Activated CD4-positive, alpha-beta memory T cell treated with anti-CD3 and anti-CD28 coated beads for 36 hours (primary cell): ENCODE measurements around the gene SON. TPM values are rescaled to one million over a fixed set of nuclear protein-coding genes. Genes with fewer than 3 reads are reported as not detected.

ENCODE experiments used
- CTCF ChIA-PET: fragments of 350-600 bp; sonication (Branson Sonifier 250); formaldehyde crosslinking; loops from one replicate; lab custom pipeline; 2021; ENCODE audit warnings: antibody characterized with exemption, inconsistent platforms; lab: Charles Lee
- POLR2A ChIA-PET: fragments of 350-600 bp; sonication (Branson Sonifier 250); formaldehyde crosslinking; loops from one replicate; lab custom pipeline; 2021; ENCODE audit warnings: antibody characterized with exemption; lab: Charles Lee
- DNase-seq: peaks from one replicate; pipeline ENCODE4 v3.0.0-alpha.2; 2020
- H3K27ac Mint-ChIP-seq: one replicate; pipeline ENCODE4 v1.8.0; 2021; ENCODE audit warnings: mixed read lengths
- H3K27me3 Mint-ChIP-seq: one replicate; pipeline ENCODE4 v1.8.0; 2021; ENCODE audit warnings: mixed read lengths
- H3K36me3 Mint-ChIP-seq: one replicate; pipeline ENCODE4 v1.8.0; 2021; ENCODE audit warnings: mixed read lengths
- H3K4me1 Mint-ChIP-seq: one replicate; pipeline ENCODE4 v1.8.0; 2021; ENCODE audit warnings: low read depth, mixed read lengths
- H3K4me3 Mint-ChIP-seq: one replicate; pipeline ENCODE4 v1.8.0; 2021; ENCODE audit warnings: mild to moderate bottlenecking, mixed read lengths
- H3K9me3 Mint-ChIP-seq: one replicate; pipeline ENCODE4 v1.8.0; 2021; ENCODE audit warnings: mixed read lengths
- intact Hi-C: fragments of 100-400 bp; cut with micrococcal nuclease; formaldehyde crosslinking; loops from one replicate; pipeline ENCODE4 v1.15.1; 2023
- total RNA-seq, 2 experiments: library from RNA; stranded (reverse); gene quantifications; one replicate each; pipeline ENCODE4 v1.2.3, GENCODE V29; 2021

The SON gene
- total RNA-seq, 2 experiments from 2014 or later: 270 to 279 TPM

DNA sequence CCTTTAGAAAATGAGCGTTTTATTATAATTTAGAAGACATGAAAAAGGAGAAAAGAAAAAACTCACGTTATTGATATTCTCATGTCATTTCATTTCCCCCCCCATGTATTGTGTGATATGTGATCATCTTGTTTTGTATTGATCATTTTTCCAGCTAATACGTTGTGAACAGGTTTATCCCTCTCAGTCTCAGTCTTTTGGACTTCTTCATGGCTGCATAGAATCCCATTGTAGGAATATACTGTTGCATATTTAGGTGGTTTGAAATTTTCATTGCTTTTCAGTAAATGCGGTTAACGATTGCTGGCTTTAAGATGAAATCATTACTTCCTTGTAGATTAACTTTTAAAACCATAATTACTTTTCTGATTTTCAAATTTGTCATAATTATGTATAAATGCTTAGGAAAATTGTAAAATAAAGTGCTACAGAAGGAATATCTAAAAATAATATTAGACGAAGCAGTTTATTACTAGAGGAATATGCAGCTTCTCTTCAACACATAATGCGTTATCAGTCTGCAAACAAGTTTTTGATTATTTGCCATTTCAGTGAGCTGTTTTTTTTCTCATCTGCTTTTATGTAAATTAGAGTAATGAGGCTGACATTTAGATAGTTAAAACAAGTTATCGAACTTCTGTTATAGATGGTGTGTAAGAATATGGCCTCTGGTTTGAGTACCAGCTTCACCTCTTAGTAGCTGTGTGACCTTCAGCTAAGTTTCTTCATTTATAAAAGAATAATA, 1.8 kb downstream of the SON start:
- POLR2A ChIA-PET: interaction anchor here (0.6 to 3.0 kb wide), 3 partner anchors 35 to 90 kb away, joined by 3 to 16 read pairs (median 4); partner anchors contain the start of gene DONSON
- Mint-ChIP-seq H3K4me3 (peak overlapping the region; percentile 96), H3K36me3 (peaks cover 44% of the 10 kb centered on the region), H3K27ac (peak overlapping the region; percentile 100), H3K4me1 (peaks cover 32% of the 10 kb centered on the region), H3K9me3 (no peaks in the 10 kb centered on the region), H3K27me3 (no peaks in the 10 kb centered on the region)
- intact Hi-C loops: loop anchor here (5.0 to 10.0 kb wide), 4 partner anchors 63 to 1070 kb away; partner anchors contain the start of genes ATP5PO, IL10RB and RCAN1
- CTCF ChIA-PET: interaction anchor here (1.1 to 2.7 kb wide), 6 partner anchors 12 to 183 kb away, joined by 4 to 29 read pairs (median 6); partner anchors contain the start of genes DONSON and TMEM50B
- DNase-seq: no peak

GRCh38 chr21:33546086-33546485, 3.2 kb downstream of the SON start:
- no peak overlapping the region for H3K4me3 Mint-ChIP-seq
- H3K27ac Mint-ChIP-seq: no peak overlapping the region

GRCh38 chr21:33549848-33550771, 7.3 kb downstream of the SON start:
- CTCF ChIA-PET: interaction anchor here (1.3 kb wide), 1 partner anchor 55 kb away, joined by 3 read pairs; no protein-coding TSS in a partner anchor

More at GRCh38 chr21:33546086-33546485, 3.2 kb downstream of the SON start:
- DNase-seq: no peak
- intact Hi-C loops: loop anchor here (10.0 kb wide), 1 partner anchor 1069 kb away; the partner anchor contains the start of gene RCAN1
- no peaks in the 10 kb centered on the region for H3K9me3 Mint-ChIP-seq
- peaks cover 26% of the 10 kb centered on the region for H3K4me1 Mint-ChIP-seq
- POLR2A ChIA-PET: no interaction called here
- CTCF ChIA-PET: no interaction called here
- H3K36me3 Mint-ChIP-seq: peaks cover 46% of the 10 kb centered on the region
- no peaks in the 10 kb centered on the region for H3K27me3 Mint-ChIP-seq

GRCh38 chr21:33550772-33551660, 8.2 kb downstream of the SON start:
- H3K36me3 Mint-ChIP-seq: peaks cover 62% of the 10 kb centered on the region
- ChIA-PET POLR2A (interaction anchor here (1.2 kb wide), 1 partner anchor 8 kb away, joined by 4 read pairs; the partner anchor contains the start of gene SON), CTCF (interaction anchor here (0.8 kb wide), 1 partner anchor 55 kb away, joined by 4 read pairs; no protein-coding TSS in a partner anchor)
- peaks cover 49% of the 10 kb centered on the region for H3K4me1 Mint-ChIP-seq
- H3K27me3 Mint-ChIP-seq: no peaks in the 10 kb centered on the region
- H3K27ac Mint-ChIP-seq: no peak overlapping the region
- H3K9me3 Mint-ChIP-seq: no peaks in the 10 kb centered on the region
- no peak overlapping the region for H3K4me3 Mint-ChIP-seq
- no peak for DNase-seq
- intact Hi-C loops: no loop called here

More at GRCh38 chr21:33549848-33550771, 7.3 kb downstream of the SON start:
- Mint-ChIP-seq H3K27me3 (no peaks in the 10 kb centered on the region), H3K4me3 (no peak overlapping the region), H3K36me3 (peaks cover 55% of the 10 kb centered on the region), H3K27ac (no peak overlapping the region), H3K4me1 (peaks cover 48% of the 10 kb centered on the region), H3K9me3 (no peaks in the 10 kb centered on the region)
- POLR2A ChIA-PET: no interaction called here
- DNase-seq: no peak
- intact Hi-C loops: loop anchor here (10.0 kb wide), 1 partner anchor 1065 kb away; the partner anchor contains the start of gene RCAN1

DNA sequence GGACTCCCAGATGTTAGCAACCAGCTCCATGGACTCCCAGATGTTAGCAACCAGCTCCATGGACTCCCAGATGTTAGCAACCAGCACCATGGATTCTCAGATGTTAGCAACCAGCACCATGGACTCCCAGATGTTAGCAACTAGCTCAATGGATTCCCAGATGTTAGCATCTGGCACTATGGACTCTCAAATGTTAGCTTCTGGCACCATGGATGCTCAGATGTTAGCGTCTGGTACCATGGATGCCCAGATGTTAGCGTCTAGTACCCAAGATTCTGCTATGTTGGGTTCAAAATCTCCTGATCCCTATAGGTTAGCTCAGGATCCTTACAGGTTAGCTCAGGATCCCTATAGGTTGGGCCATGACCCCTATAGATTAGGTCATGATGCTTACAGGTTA, 8.8 kb downstream of the SON start:
- H3K27ac Mint-ChIP-seq: no peak overlapping the region
- no peaks in the 10 kb centered on the region for H3K27me3 Mint-ChIP-seq
- intact Hi-C loops: no loop called here
- ChIA-PET POLR2A (interaction anchor here (1.2 kb wide), 1 partner anchor 9 kb away, joined by 4 read pairs; the partner anchor contains the start of gene SON), CTCF (interaction anchor here (0.8 kb wide), 1 partner anchor 54 kb away, joined by 4 read pairs; no protein-coding TSS in a partner anchor)
- no peak overlapping the region for H3K4me3 Mint-ChIP-seq
- no peak for DNase-seq
- H3K36me3 Mint-ChIP-seq: peaks cover 65% of the 10 kb centered on the region
- H3K4me1 Mint-ChIP-seq: peaks cover 51% of the 10 kb centered on the region
- H3K9me3 Mint-ChIP-seq: no peaks in the 10 kb centered on the region

DNA sequence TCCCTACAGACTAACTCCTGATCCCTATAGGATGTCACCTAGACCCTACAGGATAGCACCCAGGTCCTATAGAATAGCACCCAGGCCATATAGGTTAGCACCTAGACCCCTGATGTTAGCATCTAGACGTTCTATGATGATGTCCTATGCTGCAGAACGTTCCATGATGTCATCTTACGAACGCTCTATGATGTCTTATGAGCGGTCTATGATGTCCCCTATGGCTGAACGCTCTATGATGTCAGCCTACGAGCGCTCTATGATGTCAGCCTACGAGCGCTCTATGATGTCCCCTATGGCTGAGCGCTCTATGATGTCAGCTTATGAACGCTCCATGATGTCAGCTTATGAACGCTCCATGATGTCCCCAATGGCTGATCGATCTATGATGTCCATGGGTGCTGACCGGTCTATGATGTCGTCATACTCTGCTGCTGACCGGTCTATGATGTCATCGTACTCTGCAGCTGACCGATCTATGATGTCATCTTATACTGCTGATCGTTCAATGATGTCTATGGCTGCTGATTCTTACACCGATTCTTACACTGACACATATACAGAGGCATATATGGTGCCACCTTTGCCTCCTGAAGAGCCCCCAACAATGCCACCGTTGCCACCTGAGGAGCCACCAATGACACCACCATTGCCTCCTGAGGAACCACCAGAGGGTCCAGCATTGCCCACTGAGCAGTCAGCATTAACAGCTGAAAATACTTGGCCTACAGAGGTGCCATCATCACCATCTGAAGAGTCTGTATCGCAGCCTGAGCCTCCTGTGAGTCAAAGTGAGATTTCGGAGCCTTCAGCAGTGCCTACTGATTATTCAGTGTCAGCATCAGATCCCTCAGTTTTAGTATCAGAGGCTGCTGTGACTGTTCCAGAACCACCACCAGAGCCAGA, 9.5 kb downstream of the SON start:
- intact Hi-C loops: no loop called here
- Mint-ChIP-seq H3K4me3 (no peak overlapping the region), H3K27me3 (no peaks in the 10 kb centered on the region), H3K9me3 (no peaks in the 10 kb centered on the region), H3K36me3 (peaks cover 68% of the 10 kb centered on the region), H3K4me1 (peaks cover 54% of the 10 kb centered on the region), H3K27ac (peak overlapping the region; percentile 38)
- POLR2A ChIA-PET: interaction anchor here (1.2 kb wide), 1 partner anchor 9 kb away, joined by 4 read pairs; the partner anchor contains the start of gene SON
- CTCF ChIA-PET: no interaction called here
- DNase-seq: no peak

DNA sequence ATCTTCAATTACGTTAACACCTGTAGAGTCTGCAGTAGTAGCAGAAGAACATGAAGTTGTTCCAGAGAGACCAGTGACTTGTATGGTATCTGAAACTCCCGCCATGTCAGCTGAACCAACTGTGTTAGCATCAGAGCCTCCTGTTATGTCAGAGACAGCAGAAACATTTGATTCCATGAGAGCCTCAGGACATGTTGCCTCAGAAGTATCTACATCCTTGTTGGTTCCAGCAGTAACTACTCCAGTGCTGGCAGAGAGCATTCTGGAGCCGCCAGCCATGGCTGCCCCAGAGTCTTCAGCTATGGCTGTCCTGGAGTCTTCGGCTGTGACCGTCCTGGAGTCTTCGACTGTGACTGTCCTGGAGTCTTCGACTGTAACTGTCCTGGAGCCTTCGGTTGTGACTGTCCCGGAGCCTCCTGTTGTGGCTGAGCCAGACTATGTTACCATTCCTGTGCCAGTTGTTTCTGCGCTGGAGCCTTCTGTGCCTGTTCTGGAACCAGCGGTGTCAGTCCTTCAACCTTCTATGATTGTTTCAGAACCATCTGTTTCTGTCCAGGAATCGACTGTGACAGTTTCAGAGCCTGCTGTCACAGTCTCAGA, 10.3 kb downstream of the SON start:
- intact Hi-C loops: no loop called here
- Mint-ChIP-seq H3K9me3 (no peaks in the 10 kb centered on the region), H3K4me3 (no peak overlapping the region), H3K27me3 (no peaks in the 10 kb centered on the region), H3K27ac (no peak overlapping the region), H3K4me1 (peaks cover 56% of the 10 kb centered on the region), H3K36me3 (peaks cover 75% of the 10 kb centered on the region)
- CTCF ChIA-PET: no interaction called here
- DNase-seq: no peak
- POLR2A ChIA-PET: no interaction called here

DNA sequence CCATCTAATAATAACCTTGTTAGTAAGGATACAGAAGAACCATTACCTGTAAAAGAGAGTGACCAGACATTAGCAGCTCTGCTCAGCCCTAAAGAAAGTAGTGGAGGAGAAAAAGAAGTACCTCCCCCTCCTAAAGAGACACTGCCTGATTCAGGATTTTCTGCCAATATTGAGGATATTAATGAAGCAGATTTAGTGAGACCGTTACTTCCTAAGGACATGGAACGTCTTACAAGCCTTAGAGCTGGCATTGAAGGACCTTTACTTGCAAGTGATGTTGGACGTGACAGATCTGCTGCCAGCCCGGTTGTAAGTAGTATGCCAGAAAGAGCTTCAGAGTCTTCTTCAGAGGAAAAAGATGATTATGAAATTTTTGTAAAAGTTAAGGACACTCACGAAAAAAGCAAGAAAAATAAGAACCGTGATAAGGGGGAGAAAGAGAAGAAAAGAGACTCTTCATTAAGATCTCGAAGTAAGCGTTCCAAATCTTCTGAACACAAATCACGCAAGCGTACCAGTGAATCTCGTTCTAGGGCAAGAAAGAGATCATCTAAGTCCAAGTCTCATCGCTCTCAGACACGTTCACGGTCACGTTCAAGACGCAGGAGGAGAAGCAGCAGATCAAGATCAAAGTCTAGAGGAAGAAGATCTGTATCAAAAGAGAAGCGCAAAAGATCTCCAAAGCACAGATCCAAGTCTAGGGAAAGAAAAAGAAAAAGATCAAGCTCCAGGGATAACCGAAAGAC, 11.6 kb downstream of the SON start:
- no peaks in the 10 kb centered on the region for H3K9me3 Mint-ChIP-seq
- POLR2A ChIA-PET: no interaction called here
- intact Hi-C loops: no loop called here

DNA sequence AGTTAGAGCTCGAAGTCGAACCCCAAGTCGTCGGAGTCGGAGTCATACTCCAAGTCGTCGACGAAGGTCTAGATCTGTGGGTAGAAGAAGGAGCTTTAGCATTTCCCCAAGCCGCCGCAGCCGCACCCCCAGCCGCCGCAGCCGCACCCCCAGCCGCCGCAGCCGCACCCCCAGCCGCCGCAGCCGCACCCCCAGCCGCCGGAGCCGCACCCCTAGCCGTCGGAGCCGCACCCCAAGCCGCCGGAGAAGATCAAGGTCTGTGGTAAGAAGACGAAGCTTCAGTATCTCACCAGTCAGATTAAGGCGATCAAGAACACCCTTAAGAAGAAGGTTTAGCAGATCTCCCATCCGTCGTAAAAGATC, 12.1 kb downstream of the SON start:
- H3K36me3 Mint-ChIP-seq: peaks cover 76% of the 10 kb centered on the region
- no peak overlapping the region for H3K27ac Mint-ChIP-seq
- no peak for DNase-seq
- intact Hi-C loops: no loop called here
- CTCF ChIA-PET: interaction anchor here (1.7 kb wide), 1 partner anchor 51 kb away, joined by 5 read pairs; no protein-coding TSS in a partner anchor
- no peaks in the 10 kb centered on the region for H3K9me3 Mint-ChIP-seq
- POLR2A ChIA-PET: no interaction called here
- H3K4me1 Mint-ChIP-seq: peaks cover 59% of the 10 kb centered on the region
- no peak overlapping the region for H3K4me3 Mint-ChIP-seq
- H3K27me3 Mint-ChIP-seq: no peaks in the 10 kb centered on the region

More for the DNA sequence above, 11.6 kb downstream of the SON start:
- no peak overlapping the region for H3K27ac Mint-ChIP-seq
- no peak for DNase-seq
- H3K4me3 Mint-ChIP-seq: peak overlapping the region; percentile 6
- H3K27me3 Mint-ChIP-seq: no peaks in the 10 kb centered on the region
- peaks cover 75% of the 10 kb centered on the region for H3K36me3 Mint-ChIP-seq
- CTCF ChIA-PET: interaction anchor here (1.7 kb wide), 1 partner anchor 51 kb away, joined by 5 read pairs; no protein-coding TSS in a partner anchor
- peaks cover 56% of the 10 kb centered on the region for H3K4me1 Mint-ChIP-seq
